HepG2 (cell line): ENCODE measurements around the gene LENEP.

Experiments
- CTCF ChIP-seq: sonication (generic); formaldehyde crosslinking; IDR thresholded peaks from 2 replicates; pipeline ENCODE4 v1.5.0; 2020; ENCODE audit warnings: mild to moderate bottlenecking, missing genetic modification reagents, moderate library complexity
- NFIB ChIP-seq: sonication (generic); formaldehyde crosslinking; IDR thresholded peaks from 2 replicates; pipeline ENCODE4 v1.9.0; 2021; ENCODE audit warnings: missing genetic modification reagents, mild to moderate bottlenecking, borderline replicate concordance
- NR3C1 ChIP-seq: sonication (generic); formaldehyde crosslinking; IDR thresholded peaks from 2 replicates; pipeline ENCODE4 v1.4.0; 2020; ENCODE audit warnings: missing genetic modification reagents
- POLR2A ChIP-seq, 2 experiments: IDR thresholded peaks; 2 replicates each; pipeline ENCODE4 v1.6.1; 2011; ENCODE audit warnings: low read depth in 2 of 2, low read length in 2 of 2, mild to moderate bottlenecking in 1 of 2, moderate library complexity in 1 of 2; ENCODE audit not compliant: insufficient read depth in 1 of 2
- TAF1 ChIP-seq: sonication (generic); formaldehyde crosslinking; IDR thresholded peaks from 2 replicates; pipeline ENCODE4 v1.4.0; 2020; ENCODE audit warnings: missing genetic modification reagents
- ZNF230 ChIP-seq: sonication (generic); formaldehyde crosslinking; IDR thresholded peaks from 2 replicates; pipeline ENCODE4 v1.4.0; 2020; ENCODE audit warnings: mild to moderate bottlenecking, missing genetic modification reagents
- ZNF280D ChIP-seq: sonication (generic); formaldehyde crosslinking; IDR thresholded peaks from 2 replicates; pipeline ENCODE4 v1.5.1; 2020; ENCODE audit warnings: mild to moderate bottlenecking, missing genetic modification reagents
- ZNF543 ChIP-seq: sonication (generic); formaldehyde crosslinking; IDR thresholded peaks from 2 replicates; pipeline ENCODE4 v1.4.0; 2020; ENCODE audit warnings: mild to moderate bottlenecking, missing genetic modification reagents
- ZNF549 ChIP-seq: sonication (generic); formaldehyde crosslinking; IDR thresholded peaks from 2 replicates; pipeline ENCODE4 v1.5.0; 2020; ENCODE audit warnings: missing genetic modification reagents
- ZSCAN12 ChIP-seq: sonication (generic); formaldehyde crosslinking; IDR thresholded peaks from 2 replicates; pipeline ENCODE4 v1.9.0; 2021; ENCODE audit warnings: mild to moderate bottlenecking, missing genetic modification reagents

DNA sequence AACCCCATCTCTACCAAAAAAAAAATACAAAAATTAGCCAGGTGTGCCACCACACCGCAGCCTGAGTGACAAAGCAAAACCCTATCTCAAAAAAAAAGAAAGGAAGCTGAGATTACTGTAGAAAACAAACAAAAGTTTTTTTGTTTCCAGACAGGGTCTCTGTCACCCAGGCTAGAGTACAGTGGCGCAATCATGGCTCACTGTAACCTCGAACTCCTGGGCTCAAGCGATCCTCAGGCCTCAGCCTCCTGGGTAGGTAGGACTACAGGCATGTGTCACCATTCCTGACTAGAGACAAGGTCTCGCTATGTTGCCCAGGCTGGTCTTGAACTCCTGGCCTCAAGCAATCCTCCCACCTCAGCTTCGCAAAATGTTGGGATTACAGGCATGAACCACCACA is 29.0 kb upstream of the LENEP start:
- TF ChIP-seq CTCF (CRISPR knock-in tag) (no peak), ZNF549 (no peak), NFIB (CRISPR knock-in tag) (no peak), NR3C1 (CRISPR knock-in tag) (no peak), POLR2A (IDR thresholded peaks at IDR 0.05; ENCODE audit: insufficient read depth in 1 of 2, low read depth in 2 of 2, low read length in 2 of 2) (0 out of 4 replicates have a peak, but pooled peaks of 1 of the 2 experiments have one; percentile 25), TAF1 (CRISPR knock-in tag) (no peak), ZNF230 (no peak), ZNF280D (CRISPR knock-in tag) (no peak), ZNF543 (CRISPR knock-in tag) (no peak), ZSCAN12 (CRISPR knock-in tag) (no peak)
